H1 (cell line): ENCODE measurements around the gene INPP5A. TPM values are rescaled to one million over a fixed set of nuclear protein-coding genes. Genes with fewer than 3 reads are reported as not detected.

Source experiments
- CTCF ChIA-PET: fragments of 300-600 bp; sonication (Branson Sonifier 250); formaldehyde crosslinking; loops from one replicate; lab custom pipeline; 2021; ENCODE audit not compliant: partially characterized antibody; lab: Charles Lee
- POLR2A ChIA-PET: fragments of 300-600 bp; sonication (Branson Sonifier 250); formaldehyde crosslinking; loops from one replicate; lab custom pipeline; 2021; ENCODE audit warnings: inconsistent platforms; ENCODE audit not compliant: partially characterized antibody; lab: Charles Lee
- DNase-seq, 2 experiments: peaks; one replicate each; pipeline versions ENCODE4 v3.0.0 to v3.0.0-alpha.2; 2010 to 2022; ENCODE audit warnings: low spot score in 2 of 2, low read depth in 1 of 2, mixed read lengths in 1 of 2
- FAIRE-seq: peaks from 2 replicates; lab custom pipeline; 2011; peaks lifted over from hg19 to GRCh38; lab: Jason Lieb, UNC
- H2AFZ ChIP-seq: 2 replicates; pipeline ENCODE4 v1.8.1; 2012; ENCODE audit warnings: low read length, inconsistent platforms
- H2AK5ac ChIP-seq: 2 replicates; pipeline ENCODE4 v1.6.1; 2013; ENCODE audit warnings: low read depth, low read length
- H2BK120ac ChIP-seq: replicated peaks from 2 replicates; pipeline ENCODE3; 2013; ENCODE audit warnings: low read depth, low read length, inconsistent platforms
- H2BK12ac ChIP-seq: 2 replicates; pipeline ENCODE4 v1.6.1; 2013; ENCODE audit warnings: low read depth, low read length
- H2BK15ac ChIP-seq: 2 replicates; pipeline ENCODE4 v1.6.1; 2013; ENCODE audit warnings: low read length
- H2BK20ac ChIP-seq: 2 replicates; pipeline ENCODE4 v1.6.1; 2013; ENCODE audit warnings: low read length
- H2BK5ac ChIP-seq: 2 replicates; pipeline ENCODE4 v1.6.1; 2013; ENCODE audit warnings: low read depth, low read length
- H3K14ac ChIP-seq: 2 replicates; pipeline ENCODE4 v1.6.1; 2013; ENCODE audit warnings: inconsistent platforms; ENCODE audit not compliant: insufficient read length
- H3K18ac ChIP-seq: 2 replicates; pipeline ENCODE4 v1.6.1; 2013; ENCODE audit warnings: low read length; ENCODE audit errors: extremely low read depth
- H3K23ac ChIP-seq: 2 replicates; pipeline ENCODE4 v1.6.1; 2013; ENCODE audit warnings: inconsistent platforms; ENCODE audit not compliant: insufficient read length
- H3K23me2 ChIP-seq: 2 replicates; pipeline ENCODE4 v1.6.1; 2013; ENCODE audit warnings: low read depth, low read length
- H3K27ac ChIP-seq: 2 replicates; pipeline ENCODE4 v1.6.1; 2011; ENCODE audit warnings: low read depth, low read length, inconsistent platforms
- H3K27me3 ChIP-seq, 4 experiments: replicated peaks in 1 of 4; 1 replicate in 1 of 4; 2 replicates in 3 of 4; pipeline versions ENCODE4 v1.6.1 to v1.8.1; 2011 to 2013; ENCODE audit warnings: low read length in 3 of 4, mild to moderate bottlenecking in 3 of 4, inconsistent platforms in 2 of 4, mixed read lengths in 2 of 4, moderate library complexity in 1 of 4; ENCODE audit not compliant: control insufficient read depth in 3 of 4, insufficient read depth in 3 of 4; ENCODE audit errors: extremely low read depth in 1 of 4
- H3K36me3 ChIP-seq, 4 experiments: 2 replicates each; pipeline versions ENCODE4 v1.6.1 to v1.8.1; 2011 to 2013; ENCODE audit warnings: mild to moderate bottlenecking in 4 of 4, low read length in 3 of 4, moderate library complexity in 2 of 4, control low read depth in 1 of 4, inconsistent platforms in 1 of 4; ENCODE audit not compliant: insufficient read depth in 4 of 4, control insufficient read depth in 2 of 4
- H3K4ac ChIP-seq: replicated peaks from 2 replicates; pipeline ENCODE3; 2013; ENCODE audit warnings: low read length, low read depth, mixed read lengths, inconsistent platforms; ENCODE audit not compliant: insufficient read length
- H3K4me1 ChIP-seq, 4 experiments: replicated peaks in 1 of 4; 1 replicate in 1 of 4; 2 replicates in 3 of 4; pipeline versions ENCODE4 v1.6.1 to v1.8.1; 2011 to 2013; ENCODE audit warnings: low read length in 3 of 4, inconsistent platforms in 2 of 4, mixed read lengths in 1 of 4; ENCODE audit not compliant: insufficient read depth in 4 of 4, control insufficient read depth in 3 of 4
- H3K4me2 ChIP-seq, 2 experiments: 2 replicates each; pipeline versions ENCODE4 v1.6.1 to v1.8.1; 2011 to 2013; ENCODE audit warnings: low read depth in 2 of 2, low read length in 2 of 2, control low read depth in 1 of 2, inconsistent platforms in 1 of 2, mild to moderate bottlenecking in 1 of 2; ENCODE audit not compliant: insufficient read depth in 1 of 2
- H3K4me3 ChIP-seq, 4 experiments: fragments of 200-600, 300-600 bp in 1 of 4; sonication (generic), shearing (Covaris generic), sonication (Bioruptor Twin) in 1 of 4; 2 replicates each; pipeline versions ENCODE4 v1.5.1 to v1.8.1; 2011 to 2016; ENCODE audit warnings: low read length in 4 of 4, low read depth in 3 of 4, control low read depth in 2 of 4, inconsistent platforms in 2 of 4, mild to moderate bottlenecking in 2 of 4, mixed read lengths in 1 of 4, moderate library complexity in 1 of 4; ENCODE audit not compliant: insufficient read depth in 2 of 4; ENCODE audit errors: extremely low read depth in 1 of 4
- H3K56ac ChIP-seq: replicated peaks from 2 replicates; pipeline ENCODE3; 2013; ENCODE audit warnings: low read depth, mild to moderate bottlenecking, mixed read lengths, low read length, inconsistent platforms; ENCODE audit not compliant: insufficient read length
- H3K79me1 ChIP-seq: 2 replicates; pipeline ENCODE4 v1.6.1; 2013; ENCODE audit warnings: low read depth, low read length, control low read depth
- H3K79me2 ChIP-seq, 2 experiments: 2 replicates each; pipeline versions ENCODE4 v1.6.1 to v1.8.1; 2012 to 2013; ENCODE audit warnings: low read length in 2 of 2, mild to moderate bottlenecking in 2 of 2, inconsistent platforms in 1 of 2; ENCODE audit not compliant: insufficient read depth in 2 of 2, control insufficient read depth in 1 of 2
- H3K9ac ChIP-seq, 4 experiments: replicated peaks in 1 of 4; 1 replicate in 1 of 4; 2 replicates in 3 of 4; pipeline versions ENCODE4 v1.6.1 to v1.8.1; 2011 to 2013; ENCODE audit warnings: low read depth in 3 of 4, low read length in 3 of 4, control low read depth in 2 of 4, mild to moderate bottlenecking in 2 of 4, moderate library complexity in 2 of 4, inconsistent platforms in 1 of 4; ENCODE audit errors: extremely low read depth in 1 of 4
- H3K9me3 ChIP-seq, 2 experiments: 2 replicates each; pipeline versions ENCODE4 v1.6.1 to v1.8.1; 2012 to 2013; ENCODE audit warnings: mild to moderate bottlenecking in 2 of 2, moderate library complexity in 2 of 2, control low read depth in 1 of 2, inconsistent platforms in 1 of 2, low read depth in 1 of 2, low read length in 1 of 2, mixed read lengths in 1 of 2; ENCODE audit not compliant: insufficient read depth in 2 of 2
- H4K20me1 ChIP-seq, 2 experiments: replicated peaks in 1 of 2; 2 replicates each; pipeline versions ENCODE3 to v1.8.1; 2011 to 2013; ENCODE audit warnings: inconsistent platforms in 2 of 2, low read length in 2 of 2, mild to moderate bottlenecking in 1 of 2; ENCODE audit not compliant: insufficient read depth in 2 of 2, control insufficient read depth in 1 of 2
- H4K5ac ChIP-seq: 2 replicates; pipeline ENCODE4 v1.6.1; 2013; ENCODE audit warnings: low read length, low read depth, mixed read lengths, inconsistent platforms; ENCODE audit not compliant: insufficient read length
- H4K8ac ChIP-seq: 2 replicates; pipeline ENCODE4 v1.8.0; 2013; ENCODE audit warnings: mild to moderate bottlenecking, moderate library complexity, low read length, inconsistent platforms; ENCODE audit not compliant: insufficient read depth; ENCODE audit errors: extremely low read depth
- H4K91ac ChIP-seq: replicated peaks from 2 replicates; pipeline ENCODE3; 2013; ENCODE audit warnings: low read length, mixed read lengths, inconsistent platforms; ENCODE audit not compliant: insufficient read length
- ASH2L ChIP-seq: fragments of 200-600, 300-600 bp; sonication (generic); IDR thresholded peaks from one replicate; pipeline ENCODE4 v1.7.1; 2017; ENCODE audit warnings: low read length
- BACH1 ChIP-seq: IDR thresholded peaks from 2 replicates; pipeline ENCODE4 v1.6.1; 2012; ENCODE audit warnings: low read length, improper control_type of control experiment
- CBX5 ChIP-seq: fragments of 300-800, 300-1000 bp; sonication (generic); IDR thresholded peaks from 2 replicates; pipeline ENCODE4 v1.7.1; 2016; ENCODE audit warnings: antibody characterized with exemption, low read length, low read depth
- CHD2 ChIP-seq: IDR thresholded peaks from 2 replicates; pipeline ENCODE4 v1.6.1; 2012; ENCODE audit warnings: low read length, improper control_type of control experiment
- EP300 ChIP-seq, 2 experiments: IDR thresholded peaks; 1 replicate in 1 of 2; 2 replicates in 1 of 2; pipeline ENCODE4 v1.6.1; 2011 to 2012; ENCODE audit warnings: low read depth in 2 of 2, low read length in 2 of 2, mild to moderate bottlenecking in 2 of 2, borderline replicate concordance in 1 of 2, inconsistent platforms in 1 of 2, moderate library complexity in 1 of 2
- HDAC2 ChIP-seq, 2 experiments: fragments of 300-600 bp in 1 of 2; sonication (generic) in 1 of 2; IDR thresholded peaks; 2 replicates each; pipeline ENCODE4 v1.6.1; 2011 to 2012; ENCODE audit warnings: low read depth in 2 of 2, low read length in 2 of 2, mild to moderate bottlenecking in 2 of 2, moderate library complexity in 2 of 2, borderline replicate concordance in 1 of 2, inconsistent platforms in 1 of 2
- JUND ChIP-seq: IDR thresholded peaks from 2 replicates; pipeline ENCODE4 v1.6.1; 2011; ENCODE audit warnings: mild to moderate bottlenecking, improper control_type of control experiment, low read length
- MAFK ChIP-seq: IDR thresholded peaks from 2 replicates; pipeline ENCODE4 v1.6.1; 2012; ENCODE audit warnings: low read depth, mild to moderate bottlenecking, improper control_type of control experiment, low read length
- RXRA ChIP-seq: IDR thresholded peaks from 2 replicates; pipeline ENCODE4 v1.6.1; 2011; ENCODE audit warnings: low read depth, mild to moderate bottlenecking, low read length, moderate library complexity; ENCODE audit not compliant: insufficient read depth
- SP2 ChIP-seq: IDR thresholded peaks from 2 replicates; pipeline ENCODE4 v1.6.1; 2012; ENCODE audit warnings: mild to moderate bottlenecking, low read length, inconsistent platforms
- TEAD4 ChIP-seq: IDR thresholded peaks from 2 replicates; pipeline ENCODE4 v1.6.1; 2012; ENCODE audit warnings: low read depth, low read length, inconsistent platforms, mixed read lengths
- WGBS, 2 experiments: shearing (Covaris generic) in 1 of 2; methylation state at CpG; one replicate each; pipeline versions ENCODE4 v1.1.6 to v1.1.7; 2013 to 2015; ENCODE audit warnings: low lambda C conversion rate in 2 of 2, mixed read lengths in 2 of 2, inconsistent platforms in 1 of 2, low coverage in 1 of 2, missing lambda C conversion rate in 1 of 2; ENCODE audit not compliant: insufficient replicate concordance in 2 of 2, insufficient coverage in 1 of 2, insufficient read length in 1 of 2; ENCODE audit errors: extremely low coverage in 1 of 2, missing lambda C conversion rate in 1 of 2; 5-methylcytosine and 5-hydroxymethylcytosine counted together
- polyA plus RNA-seq, 7 experiments: library from polyadenylated mRNA; depleted of rRNA in 3 of 7; stranded (reverse) in 5 of 7; unstranded in 2 of 7; fragments of >200 nt in 5 of 7; fragments of 200-250 nt in 2 of 7; gene quantifications; 1 replicate in 5 of 7; 2 replicates in 1 of 7; 4 replicates in 1 of 7; pipeline versions ENCODE4 v1.2.1 to v1.2.3, GENCODE V29; 2011 to 2013; ENCODE audit warnings: missing spikeins in 2 of 7, mixed read lengths in 2 of 7
- total RNA-seq: library from RNA; stranded (reverse); fragmentation: NEBNext Ultra II Directional; extraction: Animal tissue kit (Norgen Biotek cat#: 25700); gene quantifications from 2 replicates; pipeline ENCODE4 v1.2.1, GENCODE V29; 2021
- TF ChIP-seq, protein P1 (sequence below): IDR thresholded peaks from 2 replicates; pipeline ENCODE4 v1.6.1; 2011; ENCODE audit warnings: low read length, improper control_type of control experiment

INPP5A gene
- total and polyA plus RNA-seq, 2 of the 8 experiments (the other 6 are each of a cell fraction or from before 2014, with no cell fraction given): 19.7 to 27.5 TPM

DNA sequence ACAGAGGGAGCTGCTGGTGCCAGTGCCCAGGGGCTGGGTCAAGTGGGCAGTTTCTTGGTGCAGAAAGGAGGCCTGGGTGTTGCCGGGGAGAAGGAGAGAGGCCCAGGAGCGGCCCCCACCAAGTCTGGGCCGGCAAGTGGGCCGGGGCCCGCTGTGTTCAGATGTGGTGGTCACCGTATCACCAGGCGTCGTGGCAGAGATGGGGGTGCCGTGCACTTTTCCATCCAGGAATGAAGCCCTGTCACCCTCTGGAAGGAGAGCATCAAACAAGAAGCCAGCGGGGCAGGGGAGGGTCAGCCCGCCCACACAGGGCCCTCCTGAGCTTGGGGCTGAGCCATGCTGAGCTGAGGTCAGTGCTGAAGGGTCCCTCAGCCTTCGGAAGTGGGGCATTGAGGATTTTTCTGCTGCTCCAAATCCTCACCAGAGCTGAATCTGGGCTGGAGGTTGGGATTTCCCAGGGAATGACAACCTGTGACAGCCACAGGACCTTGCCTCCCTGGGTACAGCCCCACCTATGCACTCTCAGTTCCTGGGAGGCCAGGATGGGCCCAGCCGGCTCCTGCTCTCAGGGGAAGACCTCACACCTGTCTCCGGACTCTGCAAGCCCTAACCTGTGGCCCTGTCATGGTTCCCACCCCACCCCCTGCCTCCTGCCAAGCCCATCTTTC is 27.9 kb upstream of the INPP5A start:
- Histone ChIP-seq H3K4me3 (no peak overlapping the region), H3K4me2 (no peak overlapping the region), H3K23me2 (peaks cover 6% of the 10 kb centered on the region; the same call in 1 of the 2 replicates), H3K56ac (no peak overlapping the region), H2BK12ac (no peak overlapping the region), H3K36me3 (no peaks in the 10 kb centered on the region), H3K14ac (no peak overlapping the region), H4K91ac (no peak overlapping the region), H3K79me2 (no peaks in the 10 kb centered on the region; a peak in 1 of 4 replicates), H2AFZ (no peak overlapping the region), H4K20me1 (peaks cover 2 to 7% of the 10 kb centered on the region in 2 experiments), H2BK5ac (no peak overlapping the region), H3K9me3 (no peaks in the 10 kb centered on the region), H3K9ac (no peak overlapping the region), H2BK20ac (no peak overlapping the region), H4K5ac (no peak overlapping the region), H4K8ac (no peak overlapping the region), H3K18ac (no peak overlapping the region), H3K27me3 (no peaks in the 10 kb centered on the region; a peak in 1 of 7 replicates), H2BK15ac (no peak overlapping the region), H3K4ac (no peak overlapping the region), H3K4me1 (no peaks in the 10 kb centered on the region), H3K79me1 (no peaks in the 10 kb centered on the region), H2BK120ac (no peak overlapping the region), H3K27ac (no peak overlapping the region), H3K23ac (no peak overlapping the region), H2AK5ac (no peak overlapping the region)
- FAIRE-seq (no peak), DNase-seq (no peak)
- CTCF ChIA-PET: interaction anchor here (0.7 to 1.4 kb wide), 5 partner anchors 8 to 51 kb away, joined by 3 to 4 read pairs (median 3); no protein-coding TSS in a partner anchor
- POLR2A ChIA-PET: interaction anchor here (1.3 kb wide), 1 partner anchor 29 kb away, joined by 4 read pairs; no protein-coding TSS in a partner anchor
- WGBS, 2 experiments: 84% methylated on average over 14 of the region's 14 CpGs; no CpG with 5 or more reads in 1 of the 2 experiments
- no peak for TF ChIP-seq TEAD4
- TF ChIP-seq ASH2L: no peak
- no peak for TF ChIP-seq BACH1
- TF ChIP-seq MAFK: no peak
- TF ChIP-seq HDAC2 (IDR thresholded peaks at IDR 0.05; ENCODE audit: borderline replicate concordance in 1 of 2, low read depth in 2 of 2, low read length in 2 of 2): no peak
- TF ChIP-seq CBX5: no peak
- TF ChIP-seq, protein P1, sequence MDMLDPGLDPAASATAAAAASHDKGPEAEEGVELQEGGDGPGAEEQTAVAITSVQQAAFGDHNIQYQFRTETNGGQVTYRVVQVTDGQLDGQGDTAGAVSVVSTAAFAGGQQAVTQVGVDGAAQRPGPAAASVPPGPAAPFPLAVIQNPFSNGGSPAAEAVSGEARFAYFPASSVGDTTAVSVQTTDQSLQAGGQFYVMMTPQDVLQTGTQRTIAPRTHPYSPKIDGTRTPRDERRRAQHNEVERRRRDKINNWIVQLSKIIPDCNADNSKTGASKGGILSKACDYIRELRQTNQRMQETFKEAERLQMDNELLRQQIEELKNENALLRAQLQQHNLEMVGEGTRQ: no peak
- no peak for TF ChIP-seq RXRA
- TF ChIP-seq EP300 (IDR thresholded peaks at IDR 0.05; ENCODE audit: borderline replicate concordance in 1 of 2, low read depth in 2 of 2, low read length in 2 of 2): no peak
- TF ChIP-seq CHD2: no peak
- no peak for TF ChIP-seq JUND
- TF ChIP-seq SP2: no peak
